ENCODE results near the gene TAF4. TPM values are rescaled to one million over a fixed set of nuclear protein-coding genes. Genes with fewer than 3 reads are reported as not detected.
"Not testable (repeated sequence)": the region's sequence is repeated elsewhere in the genome, so short reads cannot be mapped to it uniquely, and the experiment has no call there.

The TAF4 gene
- polyA plus RNA-seq, 1 donor from 2014 or later = 10.2 TPM

GRCh38 chr20:61949363-61949713 is 116.3 kb downstream of the TAF4 start:
- Histone ChIP-seq H3K9ac (ENCODE audit: low read length) (no peak overlapping the region), H2AFZ (ENCODE audit: low read depth, low read length) (no peak overlapping the region), H3F3A (ENCODE audit: insufficient read depth, low read length, poor library complexity, severe bottlenecking) (no peaks in the 10 kb centered on the region), H3K4me2 (ENCODE audit: low read length) (no peak overlapping the region), H3K27me3 (ENCODE audit: insufficient read depth, low read depth, low read length) (no peaks in the 10 kb centered on the region), H3K36me3 (ENCODE audit: insufficient read depth, low read length) (no peaks in the 10 kb centered on the region), H3K9me2 (ENCODE audit: insufficient read depth, low read length) (no peaks in the 10 kb centered on the region), H3K27ac (ENCODE audit: low read length) (no peak overlapping the region), H3K4me3 (ENCODE audit: low read length) (no peak overlapping the region), H4K20me1 (ENCODE audit: insufficient read depth) (no peaks in the 10 kb centered on the region), H3K79me2 (replicated peaks; ENCODE audit: insufficient read depth, low read length) (no peaks in the 10 kb centered on the region), H3K9me3 (ENCODE audit: low read length) (no peaks in the 10 kb centered on the region)
- TF ChIP-seq RAD21 (conservative IDR thresholded peaks at IDR 0.05) (no peak), POLR2AphosphoS5 (IDR thresholded peaks at IDR 0.05) (no peak), TAF1 (IDR thresholded peaks at IDR 0.05; ENCODE audit: low read depth) (no peak), MXI1 (conservative IDR thresholded peaks at IDR 0.05; ENCODE audit: poor library complexity, severe bottlenecking) (no peak), SMC3 (conservative IDR thresholded peaks at IDR 0.05; ENCODE audit: poor library complexity) (no peak)

GRCh38 chr20:61948586-61949362 is 116.9 kb downstream of the TAF4 start:
- no peaks in the 10 kb centered on the region for H3K9me3 ChIP-seq (ENCODE audit: low read length)
- no peak overlapping the region for H3K4me2 ChIP-seq (ENCODE audit: low read length)
- H3K36me3 ChIP-seq (ENCODE audit: insufficient read depth, low read length) = no peaks in the 10 kb centered on the region
- H3K4me3 ChIP-seq (ENCODE audit: low read length) = no peak overlapping the region
- H4K20me1 ChIP-seq (ENCODE audit: insufficient read depth) = no peaks in the 10 kb centered on the region
- no peaks in the 10 kb centered on the region for H3F3A ChIP-seq (ENCODE audit: insufficient read depth, low read length, poor library complexity, severe bottlenecking)
- H3K27me3 ChIP-seq (ENCODE audit: insufficient read depth, low read depth, low read length) = no peaks in the 10 kb centered on the region
- H2AFZ ChIP-seq (ENCODE audit: low read depth, low read length) = no peak overlapping the region
- H3K27ac ChIP-seq (ENCODE audit: low read length) = no peak overlapping the region
- TF ChIP-seq, protein P1, sequence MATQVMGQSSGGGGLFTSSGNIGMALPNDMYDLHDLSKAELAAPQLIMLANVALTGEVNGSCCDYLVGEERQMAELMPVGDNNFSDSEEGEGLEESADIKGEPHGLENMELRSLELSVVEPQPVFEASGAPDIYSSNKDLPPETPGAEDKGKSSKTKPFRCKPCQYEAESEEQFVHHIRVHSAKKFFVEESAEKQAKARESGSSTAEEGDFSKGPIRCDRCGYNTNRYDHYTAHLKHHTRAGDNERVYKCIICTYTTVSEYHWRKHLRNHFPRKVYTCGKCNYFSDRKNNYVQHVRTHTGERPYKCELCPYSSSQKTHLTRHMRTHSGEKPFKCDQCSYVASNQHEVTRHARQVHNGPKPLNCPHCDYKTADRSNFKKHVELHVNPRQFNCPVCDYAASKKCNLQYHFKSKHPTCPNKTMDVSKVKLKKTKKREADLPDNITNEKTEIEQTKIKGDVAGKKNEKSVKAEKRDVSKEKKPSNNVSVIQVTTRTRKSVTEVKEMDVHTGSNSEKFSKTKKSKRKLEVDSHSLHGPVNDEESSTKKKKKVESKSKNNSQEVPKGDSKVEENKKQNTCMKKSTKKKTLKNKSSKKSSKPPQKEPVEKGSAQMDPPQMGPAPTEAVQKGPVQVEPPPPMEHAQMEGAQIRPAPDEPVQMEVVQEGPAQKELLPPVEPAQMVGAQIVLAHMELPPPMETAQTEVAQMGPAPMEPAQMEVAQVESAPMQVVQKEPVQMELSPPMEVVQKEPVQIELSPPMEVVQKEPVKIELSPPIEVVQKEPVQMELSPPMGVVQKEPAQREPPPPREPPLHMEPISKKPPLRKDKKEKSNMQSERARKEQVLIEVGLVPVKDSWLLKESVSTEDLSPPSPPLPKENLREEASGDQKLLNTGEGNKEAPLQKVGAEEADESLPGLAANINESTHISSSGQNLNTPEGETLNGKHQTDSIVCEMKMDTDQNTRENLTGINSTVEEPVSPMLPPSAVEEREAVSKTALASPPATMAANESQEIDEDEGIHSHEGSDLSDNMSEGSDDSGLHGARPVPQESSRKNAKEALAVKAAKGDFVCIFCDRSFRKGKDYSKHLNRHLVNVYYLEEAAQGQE (IDR thresholded peaks at IDR 0.05; ENCODE audit: borderline replicate concordance) = no peak
- no peak for TF ChIP-seq EP300 (conservative IDR thresholded peaks at IDR 0.05; ENCODE audit: poor library complexity, severe bottlenecking)
- no peak for TF ChIP-seq EZH2 (IDR thresholded peaks at IDR 0.05; ENCODE audit: borderline replicate concordance, insufficient read depth, low read length, poor library complexity, severe bottlenecking)
- no peak for TF ChIP-seq POLR2AphosphoS5 (IDR thresholded peaks at IDR 0.05)
- no peak for TF ChIP-seq MXI1 (conservative IDR thresholded peaks at IDR 0.05; ENCODE audit: poor library complexity, severe bottlenecking)
- no peak for TF ChIP-seq SMC3 (conservative IDR thresholded peaks at IDR 0.05; ENCODE audit: poor library complexity)
- TF ChIP-seq TAF1 (IDR thresholded peaks at IDR 0.05; ENCODE audit: low read depth) = no peak
- TF ChIP-seq, protein P2, sequence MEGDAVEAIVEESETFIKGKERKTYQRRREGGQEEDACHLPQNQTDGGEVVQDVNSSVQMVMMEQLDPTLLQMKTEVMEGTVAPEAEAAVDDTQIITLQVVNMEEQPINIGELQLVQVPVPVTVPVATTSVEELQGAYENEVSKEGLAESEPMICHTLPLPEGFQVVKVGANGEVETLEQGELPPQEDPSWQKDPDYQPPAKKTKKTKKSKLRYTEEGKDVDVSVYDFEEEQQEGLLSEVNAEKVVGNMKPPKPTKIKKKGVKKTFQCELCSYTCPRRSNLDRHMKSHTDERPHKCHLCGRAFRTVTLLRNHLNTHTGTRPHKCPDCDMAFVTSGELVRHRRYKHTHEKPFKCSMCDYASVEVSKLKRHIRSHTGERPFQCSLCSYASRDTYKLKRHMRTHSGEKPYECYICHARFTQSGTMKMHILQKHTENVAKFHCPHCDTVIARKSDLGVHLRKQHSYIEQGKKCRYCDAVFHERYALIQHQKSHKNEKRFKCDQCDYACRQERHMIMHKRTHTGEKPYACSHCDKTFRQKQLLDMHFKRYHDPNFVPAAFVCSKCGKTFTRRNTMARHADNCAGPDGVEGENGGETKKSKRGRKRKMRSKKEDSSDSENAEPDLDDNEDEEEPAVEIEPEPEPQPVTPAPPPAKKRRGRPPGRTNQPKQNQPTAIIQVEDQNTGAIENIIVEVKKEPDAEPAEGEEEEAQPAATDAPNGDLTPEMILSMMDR (IDR thresholded peaks at IDR 0.05; ENCODE audit: poor library complexity, severe bottlenecking) = no peak
- no peak for TF ChIP-seq RAD21 (conservative IDR thresholded peaks at IDR 0.05)
- H3K9me2 ChIP-seq (ENCODE audit: insufficient read depth, low read length) = no peaks in the 10 kb centered on the region
- no peaks in the 10 kb centered on the region for H3K79me2 ChIP-seq (replicated peaks; ENCODE audit: insufficient read depth, low read length)
- no peak overlapping the region for H3K9ac ChIP-seq (ENCODE audit: low read length)

DNA sequence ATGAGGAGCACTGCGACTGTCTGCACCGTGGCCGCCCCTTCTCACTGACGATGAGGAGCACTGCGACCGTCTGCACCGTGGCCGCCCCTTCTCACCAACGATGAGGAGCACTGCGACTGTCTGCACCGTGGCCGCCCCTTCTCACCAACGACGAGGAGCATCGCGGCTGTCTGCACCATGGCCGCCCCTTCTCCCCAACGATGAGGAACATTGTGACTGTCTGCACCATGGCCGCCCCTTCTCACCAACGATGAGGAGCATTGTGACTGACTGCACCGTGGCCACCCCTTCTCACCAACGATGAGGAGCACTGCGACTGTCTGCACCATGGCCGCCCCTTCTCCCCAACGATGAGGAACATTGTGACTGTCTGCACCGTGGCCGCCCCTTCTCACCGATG is 117.6 kb downstream of the TAF4 start:
- not testable (repeated sequence) for H2AFZ ChIP-seq (ENCODE audit: low read depth, low read length); H3K79me2 ChIP-seq (replicated peaks; ENCODE audit: insufficient read depth, low read length); H3F3A ChIP-seq (ENCODE audit: insufficient read depth, low read length, poor library complexity, severe bottlenecking); H3K4me2 ChIP-seq (ENCODE audit: low read length); H3K36me3 ChIP-seq (ENCODE audit: insufficient read depth, low read length); H3K9ac ChIP-seq (ENCODE audit: low read length); H4K20me1 ChIP-seq (ENCODE audit: insufficient read depth); H3K4me3 ChIP-seq (ENCODE audit: low read length); H3K27me3 ChIP-seq (ENCODE audit: insufficient read depth, low read depth, low read length); H3K9me2 ChIP-seq (ENCODE audit: insufficient read depth, low read length); H3K9me3 ChIP-seq (ENCODE audit: low read length); H3K27ac ChIP-seq (ENCODE audit: low read length)

GRCh38 chr20:61945495-61945894 is 120.2 kb downstream of the TAF4 start:
- H3K36me3 ChIP-seq (ENCODE audit: insufficient read depth, low read length); H4K20me1 ChIP-seq (ENCODE audit: insufficient read depth); H2AFZ ChIP-seq (ENCODE audit: low read depth, low read length); H3K79me2 ChIP-seq (replicated peaks; ENCODE audit: insufficient read depth, low read length); H3K9ac ChIP-seq (ENCODE audit: low read length); H3K4me2 ChIP-seq (ENCODE audit: low read length); H3K4me3 ChIP-seq (ENCODE audit: low read length); H3F3A ChIP-seq (ENCODE audit: insufficient read depth, low read length, poor library complexity, severe bottlenecking); H3K9me3 ChIP-seq (ENCODE audit: low read length); H3K27me3 ChIP-seq (ENCODE audit: insufficient read depth, low read depth, low read length); H3K27ac ChIP-seq (ENCODE audit: low read length); H3K9me2 ChIP-seq (ENCODE audit: insufficient read depth, low read length): not testable (repeated sequence)

DNA sequence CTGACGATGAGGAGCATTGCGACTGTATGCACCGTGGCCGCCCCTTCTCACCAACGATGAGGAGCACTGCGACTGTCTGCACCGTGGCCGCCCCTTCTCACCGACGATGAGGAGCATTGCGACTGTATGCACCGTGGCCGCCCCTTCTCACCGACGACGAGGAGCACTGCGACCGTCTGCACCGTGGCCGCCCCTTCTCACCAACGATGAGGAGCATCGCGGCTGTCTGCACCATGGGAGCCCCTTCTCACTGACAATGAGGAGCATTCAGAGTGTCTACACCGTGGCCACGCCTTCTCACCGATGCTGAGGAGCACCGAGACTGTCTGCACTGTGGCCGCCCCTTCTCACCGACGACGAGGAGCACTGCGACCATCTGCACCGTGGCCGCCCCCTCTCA is 120.7 kb downstream of the TAF4 start:
- H3K4me3 ChIP-seq (ENCODE audit: low read length); H3F3A ChIP-seq (ENCODE audit: insufficient read depth, low read length, poor library complexity, severe bottlenecking); H3K36me3 ChIP-seq (ENCODE audit: insufficient read depth, low read length); H2AFZ ChIP-seq (ENCODE audit: low read depth, low read length); H3K9ac ChIP-seq (ENCODE audit: low read length); H4K20me1 ChIP-seq (ENCODE audit: insufficient read depth); H3K27me3 ChIP-seq (ENCODE audit: insufficient read depth, low read depth, low read length); H3K4me2 ChIP-seq (ENCODE audit: low read length); H3K79me2 ChIP-seq (replicated peaks; ENCODE audit: insufficient read depth, low read length); H3K9me3 ChIP-seq (ENCODE audit: low read length); H3K9me2 ChIP-seq (ENCODE audit: insufficient read depth, low read length); H3K27ac ChIP-seq (ENCODE audit: low read length): not testable (repeated sequence)
